Measurements from ENCODE around the gene CCDC9.
"Not testable (repeated sequence)": the region's sequence is repeated elsewhere in the genome, so short reads cannot be mapped to it uniquely, and the experiment has no call there.

The CCDC9 gene

DNA sequence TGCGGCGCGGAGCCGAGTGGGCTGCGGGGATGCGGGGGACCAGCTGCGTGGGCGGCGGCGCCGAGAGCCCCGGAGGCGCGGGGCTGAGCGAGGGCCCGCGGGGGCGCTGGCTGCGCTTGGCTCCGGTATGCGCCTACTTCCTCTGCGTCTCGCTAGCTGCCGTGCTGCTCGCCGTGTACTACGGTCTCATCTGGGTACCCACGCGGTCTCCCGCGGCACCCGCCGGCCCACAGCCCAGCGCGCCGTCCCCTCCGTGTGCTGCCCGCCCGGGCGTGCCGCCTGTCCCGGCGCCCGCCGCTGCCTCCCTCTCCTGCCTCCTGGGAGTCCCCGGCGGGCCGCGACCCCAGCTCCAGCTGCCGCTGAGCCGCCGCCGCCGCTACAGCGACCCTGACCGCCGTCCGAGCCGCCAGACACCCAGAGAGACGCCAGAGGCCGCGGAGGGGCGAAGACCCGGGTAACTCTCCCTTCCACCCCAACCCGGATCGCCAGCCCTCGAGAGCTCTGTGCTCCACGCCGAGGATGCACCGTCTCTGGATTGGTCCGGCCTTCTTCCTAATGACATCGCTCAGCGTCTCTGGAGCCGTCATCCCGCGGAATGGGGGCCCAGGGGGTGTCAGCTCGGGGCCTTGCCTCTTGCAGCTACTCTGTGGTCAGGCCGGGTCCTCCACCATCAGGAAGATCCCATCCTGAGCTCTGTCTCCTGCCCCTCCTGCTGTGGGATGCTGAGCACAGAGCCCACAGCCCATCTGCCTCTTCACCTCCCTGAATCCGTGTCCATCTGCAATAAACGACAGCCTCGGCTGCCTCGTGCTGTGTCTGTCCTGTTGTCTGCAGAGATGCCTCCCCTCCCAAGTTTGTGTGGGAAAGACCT lies 18.8 kb downstream of the CCDC9 start:
- TF ChIP-seq CTCF (conservative IDR thresholded peaks at IDR 0.05), result no peak
- peak overlapping the region; percentile 74 for H3K27ac ChIP-seq

GRCh38 chr19:47275791-47276461 lies 19.6 kb downstream of the CCDC9 start:
- no peak overlapping the region for H3K27ac ChIP-seq
- TF ChIP-seq CTCF (conservative IDR thresholded peaks at IDR 0.05), result no peak

DNA sequence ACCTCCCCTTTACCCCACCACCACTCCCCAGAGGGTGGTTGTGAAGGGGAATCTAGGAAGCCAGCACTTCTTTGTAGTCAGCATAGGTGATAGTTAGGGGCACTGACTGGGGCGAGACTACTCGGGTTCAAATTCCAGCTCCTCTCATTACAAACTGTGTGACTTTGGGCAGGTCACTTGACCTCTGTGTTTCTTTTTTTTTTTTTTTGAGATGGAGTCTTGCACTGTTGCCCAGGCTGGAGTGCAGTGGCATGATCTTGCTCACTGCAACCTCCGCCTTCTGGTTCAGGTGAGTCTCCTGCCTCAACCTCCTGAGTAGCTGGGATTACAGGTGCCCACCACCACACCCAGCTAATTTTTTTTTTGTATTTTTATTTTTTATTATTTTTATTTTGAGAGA lies 20.2 kb downstream of the CCDC9 start:
- not testable (repeated sequence) for H3K27ac ChIP-seq

DNA sequence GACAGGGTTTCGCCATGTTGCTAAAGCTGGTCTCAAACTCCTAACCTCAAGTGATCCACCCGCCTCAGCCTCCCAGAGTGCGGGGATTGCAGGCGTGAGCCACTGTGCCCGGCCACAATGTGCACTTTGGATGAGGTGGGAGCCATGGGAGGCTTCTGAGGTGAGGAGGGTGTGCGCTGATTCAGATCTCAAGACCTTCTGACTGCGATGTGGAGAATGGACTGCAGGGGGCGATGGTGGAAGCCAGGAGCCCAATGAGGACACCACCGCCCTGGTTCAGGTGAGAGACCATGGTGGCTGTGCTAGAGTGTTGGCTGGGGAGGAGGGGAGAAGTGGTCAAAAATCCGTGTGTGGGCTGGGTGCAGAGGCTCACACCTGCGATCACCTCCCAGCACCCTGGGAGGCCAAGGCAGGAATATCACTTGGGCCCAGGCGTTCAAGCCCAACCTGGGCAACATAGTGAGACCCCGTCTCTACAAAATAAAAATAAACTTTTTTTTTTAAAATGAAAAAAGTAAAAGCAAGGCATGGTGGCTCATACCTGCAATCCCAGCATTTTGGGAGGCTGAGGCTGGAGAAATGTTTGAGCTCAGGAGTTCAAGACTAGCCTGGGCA lies 24.0 kb downstream of the CCDC9 start:
- TF ChIP-seq CTCF (conservative IDR thresholded peaks at IDR 0.05), result peak; percentile 45
- no peak overlapping the region for H3K27ac ChIP-seq

DNA sequence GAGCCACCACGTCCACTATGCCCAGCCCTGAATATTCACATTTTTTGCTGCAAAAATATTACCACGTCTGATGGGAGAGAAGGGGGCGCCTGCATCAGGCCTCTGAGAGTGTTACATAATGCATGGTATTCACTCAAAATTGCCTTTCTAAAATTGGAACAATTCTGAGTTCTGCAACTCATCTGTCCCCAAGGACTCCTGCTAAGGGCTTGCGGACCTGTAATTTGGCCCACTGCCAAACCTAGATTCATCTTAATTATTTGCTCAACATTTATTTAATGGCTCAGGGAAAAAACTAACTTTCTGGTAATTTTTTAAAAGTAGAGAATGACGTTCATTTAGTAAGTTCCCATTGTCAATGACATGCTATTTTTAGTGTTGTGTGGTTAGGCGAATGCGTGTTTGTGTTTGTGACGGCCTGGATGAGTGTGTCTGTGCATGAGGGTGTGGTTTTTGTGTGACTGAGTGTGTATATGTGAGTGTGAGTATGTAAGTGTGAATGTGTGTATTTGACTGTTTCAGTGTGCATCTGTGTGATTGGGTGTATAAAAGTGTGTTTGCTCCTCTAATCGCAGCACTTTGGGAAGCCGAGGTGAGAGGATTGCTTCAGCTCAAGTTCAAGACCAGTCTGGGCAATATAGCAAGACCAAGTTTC lies 27.2 kb downstream of the CCDC9 start:
- no peak overlapping the region for H3K27ac ChIP-seq
- no peak for TF ChIP-seq CTCF (conservative IDR thresholded peaks at IDR 0.05)

GRCh38 chr19:47284324-47284899 lies 28.1 kb downstream of the CCDC9 start:
- H3K27ac ChIP-seq, result no peak overlapping the region
- peak; percentile 96 for TF ChIP-seq CTCF (conservative IDR thresholded peaks at IDR 0.05)

GRCh38 chr19:47296036-47296435 lies 39.7 kb downstream of the CCDC9 start:
- H3K27ac ChIP-seq, result no peak overlapping the region
- peak; percentile 87 for TF ChIP-seq CTCF (conservative IDR thresholded peaks at IDR 0.05)

DNA sequence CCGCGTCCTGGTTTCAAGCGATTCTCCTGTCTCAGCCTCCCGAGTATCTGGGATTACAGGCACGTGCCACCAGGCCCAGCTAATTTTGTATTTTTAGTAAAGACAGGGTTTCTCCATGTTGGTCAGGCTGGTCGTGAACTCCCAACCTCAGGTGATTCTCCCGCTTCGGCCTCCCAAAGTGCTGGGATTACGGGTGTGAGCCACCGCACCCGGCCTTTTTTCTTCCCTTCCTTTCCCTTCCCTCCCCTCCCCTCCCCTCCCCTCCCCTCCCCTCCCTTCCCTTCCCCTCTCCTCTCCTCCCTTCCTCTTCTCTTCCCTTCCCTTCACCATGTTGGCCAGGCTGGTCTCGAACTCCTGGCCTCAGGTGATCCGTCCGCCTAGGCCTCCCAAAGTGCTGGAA lies 44.5 kb downstream of the CCDC9 start:
- H3K27ac ChIP-seq, result not testable (repeated sequence)
